ENCODE results near the gene DCAF5. TPM values are rescaled to one million over a fixed set of nuclear protein-coding genes. Genes with fewer than 3 reads are reported as not detected.

The DCAF5 gene
- total RNA-seq, 1 donor from 2014 or later: 48.6 TPM

GRCh38 chr14:69001375-69001774 lies 151.5 kb downstream of the DCAF5 start:
- H3K4me3 ChIP-seq: no peak overlapping the region
- TF ChIP-seq CTCF (IDR thresholded peaks at IDR 0.05) (no peak), POLR2AphosphoS5 (IDR thresholded peaks at IDR 0.05; ENCODE audit: insufficient read depth in 1 of 2, low read depth in 1 of 2) (no peak), POLR2A (IDR thresholded peaks at IDR 0.05) (no peak)
- no peaks in the 10 kb centered on the region for H3K36me3 ChIP-seq
- H3K4me1 ChIP-seq: peaks cover 19% of the 10 kb centered on the region
- no peaks in the 10 kb centered on the region for H3K9me3 ChIP-seq
- H3K27me3 ChIP-seq: no peaks in the 10 kb centered on the region
- no peak overlapping the region for H3K27ac ChIP-seq
- intact Hi-C loops (cut with DNase I): no loop called here
- no peak for DNase-seq (ENCODE audit: extremely low spot score in 2 of 2)

Small RNAs within 50 kb of the gene (small RNA-seq; reads per million reads assigned to genes)
- gene RF00019: not detected
- gene RPS29P1: not detected

Other genes with a start within 250 kb of the DCAF5 start
- gene ACTN1, start 173.8 kb downstream of the DCAF5 start, total RNA-seq: 209 TPM
- gene EXD2, start 38.4 kb upstream of the DCAF5 start, total RNA-seq: 14.5 TPM
- 5.2 TPM for gene GALNT16, start 107.0 kb upstream of the DCAF5 start, total RNA-seq
- 77.8 TPM for gene ERH, start 245.2 kb upstream of the DCAF5 start, total RNA-seq
- 46.7 TPM for gene SLC39A9, start 245.6 kb upstream of the DCAF5 start, total RNA-seq

Measured in vagina (tissue), 2 donors.